ENCODE measurements around the gene NPR2.

Gene NPR2

DNA sequence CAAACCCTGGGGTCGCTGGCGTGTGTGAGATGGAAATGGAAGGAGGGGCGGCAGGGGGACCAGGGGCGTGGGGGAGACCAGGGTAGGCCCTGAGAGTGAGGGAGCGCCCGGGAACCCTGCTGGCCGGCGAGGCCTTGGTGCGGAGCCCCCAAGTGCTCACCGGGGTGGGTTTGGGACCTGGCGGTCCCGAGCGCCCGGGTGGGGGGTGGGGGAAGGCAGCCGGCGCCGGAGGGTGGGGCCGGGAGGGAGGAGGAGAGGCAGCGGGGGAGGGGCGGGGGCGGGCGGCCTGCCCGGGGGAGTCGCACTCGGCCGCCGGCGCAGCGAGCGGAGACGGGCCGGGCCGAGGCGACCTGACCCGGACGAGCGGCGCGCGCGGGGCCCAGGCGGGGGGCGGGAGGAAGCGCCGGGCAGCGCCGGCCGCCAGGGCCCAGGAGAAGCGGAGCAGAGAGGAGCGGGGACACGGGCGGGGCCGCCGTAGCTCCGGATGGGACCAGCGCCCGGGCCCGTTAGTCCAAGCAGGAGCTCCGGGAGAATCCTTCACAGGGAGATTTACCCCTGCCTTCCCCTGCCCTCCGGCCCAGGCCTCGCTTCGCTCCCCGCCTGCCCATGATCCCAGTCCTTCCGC lies at the start of gene NPR2:
TSS of gene NPR2 (plus strand) at position 295 of the 625 bp plus-strand sequence. CDS start 818 bp downstream, outside the sequence.
- no peak for DNase-seq

DNA sequence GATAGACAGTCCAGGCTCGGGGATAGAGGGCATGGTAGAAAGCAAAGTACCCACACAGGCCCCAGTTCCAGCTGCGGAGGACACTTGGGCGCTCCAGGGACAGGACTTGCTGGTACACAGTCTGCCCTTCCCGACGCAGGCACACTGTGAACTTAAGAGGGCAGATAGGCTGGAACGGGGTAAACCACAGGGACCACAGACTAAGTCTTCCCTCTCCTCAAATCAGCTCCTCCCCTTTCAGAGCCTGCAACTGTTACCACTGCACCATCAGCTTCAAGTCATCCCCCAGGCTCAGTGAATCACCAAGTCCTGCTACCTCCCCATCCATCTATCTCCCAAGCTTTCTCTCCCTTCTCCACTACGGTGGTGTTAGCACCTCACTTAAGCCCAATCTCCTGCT lies 49.7 kb upstream of the NPR2 start:
- no peak for DNase-seq

DNA sequence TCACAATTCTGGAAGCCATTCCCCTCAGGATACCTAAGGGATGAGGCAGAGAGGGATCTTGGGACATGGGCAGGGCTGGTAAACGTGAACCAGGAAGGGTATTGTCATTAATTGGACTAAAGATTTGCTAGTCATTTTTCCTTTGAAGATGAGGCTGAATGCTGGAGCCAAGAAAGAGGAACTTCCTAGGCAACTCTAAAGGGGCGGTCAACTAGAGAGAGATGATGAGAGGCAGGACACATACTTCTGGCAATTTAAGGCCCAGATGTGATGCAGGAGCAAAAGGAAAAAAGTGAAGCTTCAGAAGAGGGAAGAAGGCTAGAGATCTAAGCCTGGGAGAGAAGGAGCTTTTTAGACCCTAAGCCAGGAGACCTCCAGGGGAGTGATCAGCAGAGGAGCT lies 47.9 kb upstream of the NPR2 start:
- DNase-seq: no peak

DNA sequence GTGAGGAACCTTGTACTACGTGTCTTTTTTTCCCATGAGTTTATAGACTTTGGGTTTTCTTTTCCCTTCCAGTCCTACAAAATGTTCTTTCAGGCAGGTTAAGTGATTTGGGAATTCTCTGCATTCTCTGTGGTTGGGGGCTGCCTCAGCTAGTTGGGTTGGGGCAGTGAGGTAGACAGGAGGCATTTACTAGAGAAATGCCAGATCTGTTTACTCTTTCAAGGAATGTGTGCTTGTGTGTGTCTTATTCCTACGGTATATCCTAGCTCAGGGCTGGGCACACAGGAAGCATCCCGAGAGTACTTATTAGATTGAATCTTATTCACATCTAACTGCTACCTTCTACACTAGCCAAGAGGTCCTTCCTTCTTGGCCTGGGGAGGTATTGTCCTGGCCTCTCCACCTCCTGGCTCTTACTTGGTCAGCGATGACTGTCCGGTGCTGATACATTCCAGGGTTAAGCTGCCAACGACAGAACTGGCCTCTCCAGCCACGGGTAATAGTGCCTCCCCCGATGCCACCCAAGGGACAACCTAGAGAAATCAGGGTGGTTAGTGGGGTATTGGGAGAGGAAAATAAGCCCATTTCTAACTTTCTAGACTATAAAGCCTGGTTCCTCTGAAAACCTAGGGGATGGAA lies 47.4 kb upstream of the NPR2 start:
- no peak for DNase-seq

DNA sequence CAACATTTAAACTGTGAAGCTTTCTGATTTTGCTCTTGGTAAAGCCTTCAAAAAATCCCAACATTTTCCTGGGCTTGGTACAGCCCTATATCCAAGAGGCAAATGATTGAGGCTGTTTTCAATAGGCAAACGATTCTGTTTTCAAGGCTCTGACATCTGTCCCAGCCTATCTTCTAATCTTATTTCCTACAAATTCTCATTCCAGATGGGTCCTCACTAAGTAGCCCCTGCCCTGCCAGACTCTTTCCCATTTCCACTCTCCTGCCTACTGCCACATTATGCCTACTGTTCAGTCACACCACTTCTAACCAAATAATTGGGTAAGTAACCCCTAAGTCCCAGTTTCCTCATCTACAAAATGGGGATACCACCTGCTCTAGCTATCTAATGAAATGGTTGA lies 45.8 kb upstream of the NPR2 start:
- no peak for DNase-seq

DNA sequence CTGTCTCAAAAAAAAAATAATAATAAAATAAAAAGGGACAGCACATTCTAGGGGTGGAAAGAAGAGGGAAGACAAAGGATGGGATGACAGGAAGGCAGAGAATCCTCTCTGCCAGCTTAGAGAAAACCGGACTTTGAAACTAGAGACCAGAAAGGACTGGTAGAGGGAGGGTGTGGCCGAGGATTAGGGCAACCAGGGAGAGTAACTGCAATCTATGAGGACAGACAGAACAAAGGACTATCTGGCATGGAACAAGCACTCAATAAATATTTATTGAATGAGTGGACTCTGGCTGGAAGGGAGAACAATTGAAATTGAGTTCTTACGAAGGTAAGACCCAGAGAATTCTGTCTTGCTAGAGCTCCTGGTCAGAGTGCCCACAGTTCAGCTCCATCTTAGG lies 44.8 kb upstream of the NPR2 start:
- DNase-seq: no peak

DNA sequence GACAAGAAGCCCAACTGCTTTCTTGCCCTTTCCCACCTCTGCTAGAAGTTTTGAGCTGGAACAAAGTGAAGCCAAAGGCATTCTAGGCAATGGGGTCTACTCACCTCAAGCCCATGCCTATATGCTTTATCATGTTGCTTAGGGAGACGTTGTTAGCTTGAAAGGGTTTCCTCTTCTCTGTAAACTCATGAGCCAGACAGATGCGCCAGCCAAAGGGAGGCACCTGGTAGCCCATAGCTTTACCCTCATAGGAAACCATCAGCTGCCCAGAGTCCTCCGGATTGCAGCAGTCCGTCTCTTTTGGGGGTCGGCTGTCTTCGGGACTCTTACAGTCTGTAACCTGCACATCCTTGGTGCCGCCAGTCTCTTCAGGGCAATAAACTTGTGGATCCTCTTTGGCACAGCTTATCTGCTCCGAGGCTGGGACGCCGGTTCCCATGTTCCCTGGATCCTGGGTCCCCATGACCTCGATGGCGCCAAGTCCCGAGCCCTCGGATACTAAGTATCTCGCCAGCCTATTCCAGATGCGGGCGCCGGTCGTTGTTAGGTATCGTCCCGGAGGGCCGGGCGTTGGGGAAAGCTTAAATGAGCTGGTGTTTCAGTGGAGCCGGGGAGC lies 43.0 kb upstream of the NPR2 start:
- DNase-seq: no peak

DNA sequence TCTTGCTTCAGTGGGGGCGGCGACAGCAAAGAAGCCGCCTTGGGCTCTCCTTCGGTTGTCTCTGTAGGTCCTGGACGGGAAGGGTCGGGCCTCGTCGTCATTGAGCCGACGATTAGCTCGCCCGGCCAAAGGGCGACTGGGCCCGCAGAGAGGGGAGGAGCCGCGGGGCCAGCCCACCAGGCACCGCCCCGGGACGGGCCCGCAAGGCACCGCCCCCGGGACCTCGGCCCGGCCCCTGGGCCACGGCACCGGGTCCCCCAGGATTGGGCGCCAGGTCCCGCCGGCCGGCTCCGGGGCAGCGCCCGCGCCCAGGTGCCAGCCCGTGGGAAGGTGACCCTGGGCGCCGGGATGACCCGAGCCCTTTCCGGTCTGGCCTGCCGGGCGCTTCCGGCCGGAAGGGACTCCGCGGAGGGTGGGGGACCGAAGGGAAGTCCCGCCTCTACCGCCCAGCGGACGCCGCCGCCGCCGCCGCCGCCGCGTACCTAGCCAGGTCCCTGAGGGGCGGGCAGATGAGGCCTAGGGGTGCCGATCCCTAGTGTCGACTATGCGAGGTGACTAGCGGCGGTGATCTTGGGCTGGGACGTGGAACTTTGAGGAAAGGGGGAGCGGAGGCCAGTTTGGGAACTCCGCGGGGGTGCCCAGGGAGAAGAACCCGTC lies 42.4 kb upstream of the NPR2 start, which contains the start of the genes GBA2 and RGP1:
TSS of gene GBA2 (minus strand) at position 371 of the 657 bp plus-strand sequence. CDS start 524 bp downstream, outside the sequence.
TSS of gene RGP1 (plus strand) at position 430 of the 657 bp plus-strand sequence. CDS start 469 bp downstream, outside the sequence.
- DNase-seq: no peak

DNA sequence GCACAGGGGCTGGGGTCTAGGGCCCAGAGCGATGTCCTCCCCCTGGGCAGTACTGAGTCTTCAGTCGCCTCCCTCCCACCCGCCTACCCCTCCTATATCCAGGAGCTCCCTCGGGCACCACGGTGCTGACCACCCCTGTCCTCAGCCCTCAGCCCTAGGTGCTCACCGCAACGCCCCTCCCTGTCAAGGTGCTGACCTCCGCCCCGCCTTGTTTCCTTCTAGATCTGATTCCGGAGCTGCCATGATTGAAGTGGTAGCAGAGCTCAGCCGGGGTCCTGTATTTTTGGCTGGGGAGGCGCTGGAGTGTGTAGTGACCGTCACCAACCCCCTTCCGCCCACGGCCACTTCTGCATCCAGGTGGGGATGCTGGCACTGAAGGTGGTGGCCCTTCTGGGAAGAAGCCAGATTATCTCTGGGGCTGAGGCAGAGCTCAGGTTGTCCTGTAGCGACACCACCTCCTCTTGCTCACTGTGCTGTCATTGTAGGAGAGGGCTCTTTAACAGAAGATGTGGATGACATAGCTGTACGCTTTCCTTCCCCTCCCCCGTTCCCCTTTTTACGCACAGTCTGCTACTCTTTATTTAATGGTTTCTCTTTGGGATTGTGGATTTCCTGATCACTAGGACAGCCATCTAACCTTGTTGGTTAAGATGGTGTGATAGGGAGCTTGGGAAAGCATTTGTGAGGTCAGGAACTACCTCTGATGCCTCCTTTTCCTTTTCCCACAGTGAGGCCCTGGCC lies 41.7 kb upstream of the NPR2 start:
- no peak for DNase-seq

DNA sequence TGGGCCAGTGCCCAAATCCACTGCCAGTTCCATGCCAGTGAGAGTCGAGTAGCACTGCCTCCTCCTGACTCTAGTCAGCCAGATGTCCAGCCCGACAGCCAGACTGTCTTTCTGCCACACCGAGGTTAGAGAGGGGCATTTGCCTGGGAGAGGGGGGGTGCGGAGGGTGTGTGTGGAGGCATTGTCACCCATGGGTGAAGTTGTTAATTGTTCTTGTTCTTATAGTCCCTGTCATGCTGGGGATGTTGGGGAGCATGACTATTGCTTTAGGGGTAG lies 41.2 kb upstream of the NPR2 start:
- no peak for DNase-seq

DNA sequence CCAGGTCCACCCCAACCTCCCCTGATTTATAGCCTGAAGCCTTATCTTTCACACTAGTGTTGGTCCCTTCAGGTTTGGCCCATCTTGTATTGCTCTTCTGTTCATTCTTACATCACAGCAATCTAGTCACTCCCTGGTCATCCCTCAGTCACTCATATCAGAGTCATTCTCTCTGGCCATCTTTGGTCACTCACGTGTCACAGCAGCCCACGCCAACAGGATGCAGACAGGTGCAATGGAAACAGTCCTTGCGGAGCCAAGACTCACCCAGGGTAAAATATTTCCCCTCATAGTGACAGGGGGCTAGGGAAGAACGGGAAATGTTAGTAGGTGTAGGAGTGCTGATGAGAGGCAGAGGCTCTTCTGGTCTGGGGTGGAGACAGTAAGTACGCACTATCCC lies 37.9 kb upstream of the NPR2 start:
- DNase-seq: no peak

DNA sequence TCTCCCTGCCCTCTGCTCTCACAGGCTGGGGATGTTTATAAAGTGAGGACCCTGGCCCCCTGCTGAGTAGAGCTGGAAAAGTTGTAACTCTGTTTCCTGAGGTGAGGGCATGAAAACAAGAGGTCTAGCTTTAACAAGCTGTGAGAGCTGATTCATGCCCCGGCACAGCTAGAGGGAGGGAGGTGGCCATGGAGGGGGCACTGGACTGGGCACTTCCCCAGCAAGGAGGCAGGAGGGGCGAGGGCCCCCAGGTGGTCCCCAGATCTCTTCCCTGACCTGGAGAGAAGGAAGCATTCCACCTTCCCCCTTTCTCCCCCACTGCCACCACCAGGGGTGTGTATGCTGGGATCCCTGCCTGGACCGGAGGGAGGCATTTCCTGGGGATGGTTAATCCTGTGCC lies 37.1 kb upstream of the NPR2 start, which contains the start of gene MSMP:
TSS of gene MSMP (minus strand) at position 13 of the 400 bp plus-strand sequence. CDS start 147 bp downstream, outside the sequence.
- DNase-seq: no peak

DNA sequence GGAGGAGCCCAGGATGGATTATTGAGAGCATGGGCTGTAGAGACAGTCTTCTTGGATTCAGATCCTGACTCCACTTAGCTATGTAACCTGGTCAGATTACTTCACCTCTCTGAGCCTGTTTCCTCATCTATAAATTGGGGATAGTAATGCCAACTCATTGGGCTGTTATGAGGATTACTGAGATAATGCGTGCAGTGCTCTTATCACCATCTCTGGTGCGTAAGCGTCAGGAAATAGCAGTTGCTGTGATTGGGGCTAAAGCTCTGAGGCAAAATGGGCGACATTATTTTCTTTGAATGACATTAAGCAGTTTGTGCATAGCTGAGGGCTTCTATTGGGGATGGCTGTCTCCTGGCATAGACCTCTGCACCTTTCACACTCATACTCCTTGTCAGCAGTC lies 36.3 kb upstream of the NPR2 start:
- no peak for DNase-seq

DNA sequence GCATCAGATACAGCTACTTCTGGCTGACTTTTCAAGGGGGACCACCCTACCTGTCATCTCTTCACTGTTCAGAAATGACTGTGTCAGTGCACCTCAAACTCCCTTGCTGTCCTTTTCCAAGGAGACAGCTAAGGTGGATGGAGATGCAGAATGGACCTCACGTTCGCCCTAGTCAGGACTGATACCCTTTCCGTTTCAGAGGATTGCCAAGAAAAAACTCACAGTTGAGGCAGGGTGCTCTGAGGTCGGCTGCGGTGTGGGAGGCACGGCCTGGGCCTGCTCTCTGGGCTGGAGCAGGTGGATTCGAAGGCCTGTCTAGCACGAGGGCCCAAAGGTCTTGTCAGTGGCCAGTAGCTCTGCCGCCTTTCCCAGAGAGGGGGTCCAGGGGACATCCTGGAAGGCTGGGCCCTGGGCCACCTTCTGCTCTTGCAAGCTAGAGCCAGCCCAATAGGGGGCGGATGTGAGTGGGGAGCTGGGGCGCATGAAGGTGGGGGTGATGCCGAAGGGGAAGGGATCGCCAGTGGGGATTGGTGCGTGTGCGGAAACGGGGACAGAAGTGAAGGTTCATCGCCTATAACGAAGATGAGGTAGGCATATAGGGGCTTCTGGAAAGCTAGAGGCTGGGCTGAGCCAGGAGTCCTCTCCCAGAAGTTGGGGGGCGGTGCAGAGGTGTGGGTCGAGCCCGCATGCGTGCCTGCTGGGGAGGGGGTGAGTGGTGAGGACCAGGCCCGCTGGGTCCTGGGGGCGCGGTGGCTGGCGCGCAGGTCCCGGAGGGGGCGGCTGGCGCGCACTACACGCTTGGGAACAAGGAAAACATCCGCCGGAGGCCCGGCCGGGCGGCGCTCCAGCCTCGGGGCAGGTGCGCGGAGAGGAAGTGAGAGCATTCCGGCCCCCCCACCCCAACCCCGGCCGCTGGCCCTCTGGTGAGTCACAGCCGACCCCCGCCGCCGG lies 34.8 kb upstream of the NPR2 start:
- DNase-seq: no peak

DNA sequence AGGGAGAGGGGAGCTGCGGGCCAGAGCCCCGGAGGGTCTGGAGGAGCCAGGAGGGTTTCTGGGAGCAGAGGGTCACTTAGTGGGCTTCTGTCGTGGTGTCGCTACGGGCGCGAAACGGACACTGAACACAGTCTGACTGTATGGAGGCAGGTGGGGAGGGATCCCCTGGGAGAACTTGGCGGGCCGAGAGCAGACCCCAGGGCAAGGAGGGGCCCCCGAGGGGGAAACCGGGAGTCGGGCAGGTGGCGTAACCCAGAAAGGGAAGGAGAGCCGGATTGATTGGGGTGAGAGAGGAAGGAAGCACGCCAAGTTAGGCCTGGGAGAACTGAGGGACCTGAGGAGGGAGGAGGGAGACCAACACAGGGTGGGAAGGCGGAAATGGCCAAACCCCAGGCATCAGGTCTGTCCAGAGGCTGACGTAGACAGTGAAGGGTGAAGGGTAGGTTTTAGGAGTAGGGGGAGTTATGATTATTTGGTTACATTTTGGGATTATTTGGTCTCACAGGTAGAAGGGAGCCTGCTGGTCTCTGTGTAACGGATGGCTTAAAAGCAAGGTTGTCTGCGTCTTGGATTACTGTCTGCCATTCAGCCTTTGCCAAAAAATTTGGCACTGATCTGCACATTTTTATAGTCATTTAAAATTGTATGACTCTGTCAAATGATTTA lies 34.0 kb upstream of the NPR2 start:
- no peak for DNase-seq

DNA sequence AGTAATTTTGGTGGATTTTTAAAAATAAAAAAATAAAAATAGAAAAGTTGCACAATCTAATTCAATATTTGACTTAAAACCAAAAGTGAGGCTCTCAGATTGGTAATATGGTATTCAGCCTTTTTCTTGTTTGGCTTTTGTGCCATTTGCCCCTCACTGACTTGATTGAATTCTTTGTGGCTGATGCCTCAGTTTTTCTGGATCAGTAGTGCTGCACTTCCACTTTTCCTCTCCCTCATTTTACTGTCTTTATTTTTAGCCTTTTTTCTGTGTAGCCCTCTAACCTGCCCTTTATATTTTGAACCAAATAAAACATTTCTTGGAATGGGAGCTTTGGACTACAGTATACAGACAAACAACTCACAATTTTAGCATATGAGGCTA lies 33.5 kb upstream of the NPR2 start:
- no peak for DNase-seq

DNA sequence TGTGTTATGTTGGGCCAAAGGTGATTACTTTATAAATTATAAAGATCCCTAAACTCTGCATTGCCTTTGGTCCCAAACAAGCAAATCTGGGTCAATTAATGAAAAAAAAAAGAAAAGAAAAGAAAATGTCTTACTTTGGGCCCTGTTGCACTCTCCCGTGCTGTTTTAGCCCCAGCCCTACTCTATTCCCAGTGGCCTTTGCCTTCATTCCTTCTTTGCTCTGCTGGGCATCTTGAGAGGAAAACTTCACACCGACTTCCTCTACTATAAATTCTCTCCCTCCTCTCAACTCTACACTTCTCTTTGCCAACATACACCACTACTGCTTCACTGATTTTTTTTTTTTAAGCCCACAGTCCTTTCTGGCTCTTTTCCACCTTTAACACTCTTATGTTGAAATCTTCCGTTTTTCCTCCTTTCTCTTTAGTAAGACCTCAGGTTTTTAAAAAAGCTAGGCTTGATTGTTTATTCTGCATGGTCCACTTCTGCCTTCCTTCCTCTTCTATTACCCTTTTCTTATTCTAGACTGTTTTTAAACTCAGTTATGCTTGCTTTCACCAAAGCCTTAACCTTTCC lies 32.8 kb upstream of the NPR2 start:
- DNase-seq: no peak

DNA sequence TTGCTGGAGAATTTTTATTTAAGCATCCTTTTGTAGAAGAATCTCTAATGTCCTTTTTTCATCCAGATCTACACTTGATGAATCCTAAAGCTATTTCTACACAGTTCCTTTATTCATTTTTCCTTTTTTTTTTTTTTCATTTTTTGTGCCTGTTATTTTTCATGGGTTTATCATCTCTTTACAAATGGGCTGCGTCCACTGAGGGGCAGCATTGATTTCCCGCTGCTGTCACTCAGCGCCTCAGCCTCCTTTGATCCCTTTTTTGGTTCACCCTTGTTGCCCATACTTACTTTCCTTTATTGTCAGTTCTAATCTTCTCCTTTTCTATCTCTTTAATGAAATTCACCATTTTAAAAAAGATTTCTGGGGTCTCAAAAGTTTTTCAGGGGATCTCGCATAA lies 31.6 kb upstream of the NPR2 start:
- DNase-seq: no peak

DNA sequence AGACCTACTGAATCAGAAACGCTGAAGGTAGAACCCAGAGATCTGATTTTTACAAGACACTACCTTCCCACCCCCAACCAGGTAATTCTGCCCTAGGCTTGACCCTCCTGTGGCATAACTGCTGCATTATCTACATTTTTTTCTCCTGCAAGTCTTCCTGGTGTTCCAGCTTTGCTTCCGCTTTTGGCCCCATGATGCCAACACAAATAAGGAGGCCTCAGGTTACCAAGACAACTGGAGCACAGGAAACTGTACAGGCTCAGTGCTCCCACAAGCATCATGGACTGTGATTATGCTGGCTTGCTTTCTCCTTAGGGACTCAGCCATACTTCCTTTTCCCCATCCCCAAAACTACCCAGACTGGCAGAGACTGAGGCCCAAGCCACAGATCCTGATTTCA lies 30.7 kb upstream of the NPR2 start:
- DNase-seq: no peak

DNA sequence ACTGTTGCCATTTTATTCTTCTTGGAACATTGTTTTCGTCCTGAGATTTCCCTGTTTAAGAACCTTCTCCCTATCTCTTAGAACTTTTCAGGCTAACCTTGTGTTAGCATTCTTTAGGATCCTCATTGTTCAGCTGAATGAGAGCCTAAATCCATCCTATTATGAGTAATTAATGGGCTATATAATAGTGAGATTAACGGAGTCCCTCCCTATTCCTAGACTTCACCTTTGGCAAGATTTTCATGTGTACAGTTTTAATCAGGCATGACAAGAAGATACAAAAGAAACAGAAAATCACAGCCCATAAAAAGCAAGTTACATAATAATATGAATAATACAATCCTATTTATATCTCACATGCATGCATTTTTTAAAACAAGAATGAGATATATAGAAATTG lies 28.2 kb upstream of the NPR2 start:
- no peak for DNase-seq

DNA sequence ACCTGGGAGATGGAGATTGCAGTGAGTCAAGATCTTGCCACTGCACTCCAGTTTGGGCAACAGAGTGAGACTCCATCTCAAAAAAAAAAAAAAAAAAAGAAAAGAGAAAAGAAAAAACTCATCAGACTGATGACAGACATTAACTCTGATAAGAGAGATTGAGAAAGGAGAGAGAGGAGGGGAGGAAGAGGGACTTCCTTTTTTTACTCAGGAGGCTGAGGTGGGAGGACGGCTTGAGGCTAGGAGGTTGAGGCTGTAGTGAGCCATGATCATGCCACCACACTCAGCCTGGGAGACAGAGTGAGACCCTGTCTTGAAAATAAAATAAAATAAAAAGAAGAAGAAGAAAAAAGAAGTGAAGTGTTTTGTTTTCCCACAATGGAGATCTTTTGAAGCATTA lies 27.6 kb upstream of the NPR2 start:
- no peak for DNase-seq
